ENCODE data around the gene DPM2. TPM values are rescaled to one million over a fixed set of nuclear protein-coding genes. Genes with fewer than 3 reads are reported as not detected.

The DPM2 gene
- total and polyA plus RNA-seq, 3 donors from 2014 or later, result 33.5 to 46.6 (median 36.4) TPM

GRCh38 chr9:127890053-127890452, 47.6 kb downstream of the DPM2 start:
- Histone ChIP-seq H3K27ac (no peak overlapping the region), H3K36me3 (ENCODE audit: low read depth, missing control alignments) (no peaks in the 10 kb centered on the region), H3K27me3 (no peaks in the 10 kb centered on the region), H3K9me3 (no peaks in the 10 kb centered on the region), H3K4me1 (peaks cover 15% of the 10 kb centered on the region), H3K4me3 (no peak overlapping the region)
- WGBS, 2 donors, result 91 to 100% methylated on average over 3 of the region's 3 CpGs
- intact Hi-C loops (cut with DNase I; ENCODE audit: low total_unique reads), result no loop called here
- DNase-seq, result no peak
- no peak for TF ChIP-seq CTCF (IDR thresholded peaks at IDR 0.05)

DNA sequence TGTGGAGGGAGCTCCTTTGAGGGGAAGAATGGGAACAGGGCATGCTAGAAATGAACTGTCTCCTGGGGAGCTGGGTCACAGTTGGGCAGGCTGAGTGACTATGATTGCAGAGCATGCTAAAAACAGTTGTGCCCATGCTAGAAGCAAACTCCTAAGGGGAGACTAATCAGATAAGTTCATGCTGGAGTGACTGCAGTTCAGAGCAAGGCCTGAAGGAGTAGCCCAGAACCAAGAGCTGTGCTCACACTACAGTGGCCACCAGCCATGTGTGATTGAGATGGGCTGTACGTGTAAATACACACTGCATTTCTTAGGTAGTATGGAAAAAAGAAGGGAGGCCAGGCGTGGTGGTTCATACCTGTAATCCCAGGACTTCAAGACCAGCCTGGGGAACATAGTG, 49.9 kb downstream of the DPM2 start:
- TF ChIP-seq POLR2A (IDR thresholded peaks at IDR 0.05) (no peak), CTCF (IDR thresholded peaks at IDR 0.05) (peak in 1 of 3 experiments; percentile 22)
- no peak overlapping the region for H3K27ac ChIP-seq
- intact Hi-C loops (cut with DNase I; ENCODE audit: low total_unique reads), result no loop called here
- peaks cover 26% of the 10 kb centered on the region for H3K4me1 ChIP-seq
- DNase-seq, result no peak
- H3K4me3 ChIP-seq, result no peak overlapping the region
- WGBS, 2 donors, result 76 to 77% methylated on average over 2 of the region's 2 CpGs
- no peaks in the 10 kb centered on the region for H3K9me3 ChIP-seq
- H3K27me3 ChIP-seq, result no peaks in the 10 kb centered on the region
- no peaks in the 10 kb centered on the region for H3K36me3 ChIP-seq (ENCODE audit: low read depth, missing control alignments)

DNA sequence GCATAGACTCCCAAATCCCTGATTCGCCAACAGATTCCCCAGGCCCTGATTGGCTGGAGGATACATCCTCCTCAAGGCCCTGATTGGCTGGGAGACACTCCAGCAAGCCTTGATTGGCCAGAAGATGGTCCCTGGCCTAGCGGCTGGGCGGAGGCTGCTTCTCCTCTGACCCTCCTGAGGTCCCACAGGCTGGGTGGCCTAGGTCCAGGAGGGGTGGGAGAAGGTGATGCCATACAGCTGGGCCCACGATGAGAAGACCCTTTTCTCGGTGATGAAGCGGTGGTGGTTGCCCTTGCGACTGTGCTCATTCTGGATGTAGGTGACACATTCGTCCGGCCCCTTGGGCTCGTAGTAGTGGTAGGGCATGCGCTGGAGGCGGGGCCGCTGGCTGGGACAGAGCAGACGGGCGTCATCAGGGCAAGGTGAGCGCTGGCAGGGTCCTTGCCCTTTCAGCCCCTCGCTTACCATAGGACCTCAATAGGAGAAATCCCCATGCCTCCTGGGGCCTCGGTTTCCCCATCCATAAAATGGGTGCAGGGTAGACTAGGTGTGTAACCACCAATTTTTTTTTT, 51.2 kb downstream of the DPM2 start:
- TF ChIP-seq CTCF (IDR thresholded peaks at IDR 0.05) (no peak), POLR2A (IDR thresholded peaks at IDR 0.05) (no peak)
- 60 to 72% methylated on average over 17 of the region's 18 CpGs for WGBS, 2 donors
- Histone ChIP-seq H3K4me3 (no peak overlapping the region), H3K27ac (no peak overlapping the region), H3K4me1 (peaks cover 26% of the 10 kb centered on the region), H3K9me3 (no peaks in the 10 kb centered on the region), H3K27me3 (no peaks in the 10 kb centered on the region), H3K36me3 (ENCODE audit: low read depth, missing control alignments) (no peaks in the 10 kb centered on the region)
- intact Hi-C loops (cut with DNase I; ENCODE audit: low total_unique reads), result no loop called here
- DNase-seq, result peak; percentile 70

GRCh38 chr9:127885508-127886281, 52.0 kb downstream of the DPM2 start:
- 58 to 63% methylated on average over 10 to 13 of the region's 13 CpGs for WGBS, 2 donors
- Histone ChIP-seq H3K36me3 (ENCODE audit: low read depth, missing control alignments) (no peaks in the 10 kb centered on the region), H3K4me1 (peaks cover 26% of the 10 kb centered on the region), H3K4me3 (no peak overlapping the region), H3K27me3 (no peaks in the 10 kb centered on the region), H3K9me3 (no peaks in the 10 kb centered on the region), H3K27ac (peak overlapping the region; percentile 5 to 46)
- TF ChIP-seq POLR2A (IDR thresholded peaks at IDR 0.05) (no peak), CTCF (IDR thresholded peaks at IDR 0.05) (no peak)
- intact Hi-C loops (cut with DNase I; ENCODE audit: low total_unique reads), result no loop called here
- no peak for DNase-seq

Other genes with a start within 250 kb of the DPM2 start
- gene CFAP157, start 230.9 kb downstream of the DPM2 start, total RNA-seq, result 10 to 100 TPM; 11.6 to 26.5 TPM
- gene CFAP157, start 230.9 kb downstream of the DPM2 start, polyA plus RNA-seq (ENCODE audit: insufficient read depth, low read depth, low replicate concordance), result 30.6 TPM
- 10 to 100 TPM; 19.0 to 24.5 TPM for gene PTRH1, start 222.2 kb downstream of the DPM2 start, total RNA-seq
- 18.2 TPM for gene PTRH1, start 222.2 kb downstream of the DPM2 start, polyA plus RNA-seq (ENCODE audit: insufficient read depth, low read depth, low replicate concordance)
- 10 to 100 TPM; 25.0 to 32.7 TPM for gene TTC16, start 221.8 kb downstream of the DPM2 start, total RNA-seq
- gene TTC16, start 221.8 kb downstream of the DPM2 start, polyA plus RNA-seq (ENCODE audit: insufficient read depth, low read depth, low replicate concordance), result 46.2 TPM
- gene TOR2A, start 202.6 kb downstream of the DPM2 start, total RNA-seq, result 10 to 100 TPM; 28.7 to 32.0 TPM
- 30.4 TPM for gene TOR2A, start 202.6 kb downstream of the DPM2 start, polyA plus RNA-seq (ENCODE audit: insufficient read depth, low read depth, low replicate concordance)
- gene SH2D3C, start 159.2 kb downstream of the DPM2 start, total RNA-seq, result 1 to 10 TPM; 6.6 to 9.6 TPM
- gene SH2D3C, start 159.2 kb downstream of the DPM2 start, polyA plus RNA-seq (ENCODE audit: insufficient read depth, low read depth, low replicate concordance), result 8.8 TPM
- 100 to 1,000 TPM; 136 to 163 TPM for gene CDK9, start 151.8 kb downstream of the DPM2 start, total RNA-seq
- gene CDK9, start 151.8 kb downstream of the DPM2 start, polyA plus RNA-seq (ENCODE audit: insufficient read depth, low read depth, low replicate concordance), result 77.1 TPM
- 100 to 1,000 TPM in 1 of 2 donors, 10 to 100 TPM in 1; 99.3 to 105 TPM for gene FPGS, start 135.0 kb downstream of the DPM2 start, total RNA-seq
- 37.9 TPM for gene FPGS, start 135.0 kb downstream of the DPM2 start, polyA plus RNA-seq (ENCODE audit: insufficient read depth, low read depth, low replicate concordance)
- gene ENG, start 83.2 kb downstream of the DPM2 start, total RNA-seq, result 100 to 1,000 TPM; 132 to 214 TPM
- gene ENG, start 83.2 kb downstream of the DPM2 start, polyA plus RNA-seq (ENCODE audit: insufficient read depth, low read depth, low replicate concordance), result 144 TPM
- gene AK1, start 60.2 kb downstream of the DPM2 start, total RNA-seq, result 100 to 1,000 TPM in 1 of 2 donors, 10 to 100 TPM in 1; 86.7 to 103 TPM
- gene AK1, start 60.2 kb downstream of the DPM2 start, polyA plus RNA-seq (ENCODE audit: insufficient read depth, low read depth, low replicate concordance), result 154 TPM
- 10 to 100 TPM; 46.3 to 70.3 TPM for gene ST6GALNAC6, start 38.3 kb downstream of the DPM2 start, total RNA-seq
- 43.0 TPM for gene ST6GALNAC6, start 38.3 kb downstream of the DPM2 start, polyA plus RNA-seq (ENCODE audit: insufficient read depth, low read depth, low replicate concordance)
- gene ST6GALNAC4, start 20.8 kb downstream of the DPM2 start, total RNA-seq, result 10 to 100 TPM; 18.8 to 24.7 TPM
- gene ST6GALNAC4, start 20.8 kb downstream of the DPM2 start, polyA plus RNA-seq (ENCODE audit: insufficient read depth, low read depth, low replicate concordance), result 10.3 TPM
- gene PIP5KL1, start 7.1 kb downstream of the DPM2 start, total RNA-seq, result 10 to 100 TPM in 1 of 2 donors, 1 to 10 TPM in 1; 8.4 to 10.2 TPM
- gene PIP5KL1, start 7.1 kb downstream of the DPM2 start, polyA plus RNA-seq (ENCODE audit: insufficient read depth, low read depth, low replicate concordance), result 3.9 TPM
- 100 to 1,000 TPM; 119 to 129 TPM for gene EEIG1, start 43.1 kb upstream of the DPM2 start, total RNA-seq
- 75.7 TPM for gene EEIG1, start 43.1 kb upstream of the DPM2 start, polyA plus RNA-seq (ENCODE audit: insufficient read depth, low read depth, low replicate concordance)
- 10 to 100 TPM; 18.5 to 19.4 TPM for gene NAIF1, start 129.5 kb upstream of the DPM2 start, total RNA-seq
- 25.1 TPM for gene NAIF1, start 129.5 kb upstream of the DPM2 start, polyA plus RNA-seq (ENCODE audit: insufficient read depth, low read depth, low replicate concordance)
- gene SLC25A25, start 130.4 kb upstream of the DPM2 start, total RNA-seq, result 10 to 100 TPM; 19.1 to 21.1 TPM
- 15.0 TPM for gene SLC25A25, start 130.4 kb upstream of the DPM2 start, polyA plus RNA-seq (ENCODE audit: insufficient read depth, low read depth, low replicate concordance)
- gene PTGES2, start 189.9 kb upstream of the DPM2 start, total RNA-seq, result 10 to 100 TPM; 95.8 to 96.4 TPM
- gene PTGES2, start 189.9 kb upstream of the DPM2 start, polyA plus RNA-seq (ENCODE audit: insufficient read depth, low read depth, low replicate concordance), result 53.1 TPM
- not detected for gene LCN2, start 211.6 kb upstream of the DPM2 start, total RNA-seq
- gene LCN2, start 211.6 kb upstream of the DPM2 start, polyA plus RNA-seq (ENCODE audit: insufficient read depth, low read depth, low replicate concordance), result 2.2 TPM
- gene BBLN, start 222.4 kb upstream of the DPM2 start, total RNA-seq, result 100 to 1,000 TPM; 219 to 225 TPM
- gene BBLN, start 222.4 kb upstream of the DPM2 start, polyA plus RNA-seq (ENCODE audit: insufficient read depth, low read depth, low replicate concordance), result 56.9 TPM